PC-3 (cell line): ENCODE measurements around the gene DNAJC28. TPM values are rescaled to one million over a fixed set of nuclear protein-coding genes. Genes with fewer than 3 reads are reported as not detected.
"Not testable (repeated sequence)": the region's sequence is repeated elsewhere in the genome, so short reads cannot be mapped to it uniquely, and the experiment has no call there.

Experiments used
- ATAC-seq: fragments of 200-7000 bp; cut with Tn5 transposase; 2 replicates; pipeline ENCODE4 v1.9.1; 2020; ENCODE audit warnings: mild to moderate bottlenecking, moderate library complexity
- BruUV-seq: library from RNA; stranded (reverse); fragments of 400-500 nt; replicated peaks from 2 replicates; lab custom pipeline; 2021; lab: Mats Ljungman, UMichigan
- CTCF ChIA-PET: fragments of 300-600 bp; sonication (Branson Sonifier 250); formaldehyde crosslinking; loops from one replicate; lab custom pipeline; 2022; ENCODE audit warnings: antibody characterized with exemption; lab: Charles Lee
- POLR2A ChIA-PET: fragments of 300-600 bp; sonication (Branson Sonifier 250); formaldehyde crosslinking; loops from one replicate; lab custom pipeline; 2022; ENCODE audit warnings: antibody characterized with exemption; ENCODE audit not compliant: unreplicated experiment; lab: Charles Lee
- DNase-seq: peaks from one replicate; pipeline ENCODE4 v3.0.0-alpha.2; 2015
- H2AFZ ChIP-seq: fragments of 300-600 bp; sonication (generic); 2 replicates; pipeline ENCODE4 v1.6.0; 2016; ENCODE audit warnings: antibody characterized with exemption, low read length
- H3F3A ChIP-seq: fragments of 300-600 bp; sonication (generic); one replicate; pipeline ENCODE4 v1.6.0; 2017; ENCODE audit warnings: antibody characterized with exemption, low read length, control low read depth, mild to moderate bottlenecking; ENCODE audit not compliant: unreplicated experiment
- H3K27ac ChIP-seq: fragments of 300-600 bp; sonication (generic); 2 replicates; pipeline ENCODE4 v1.5.1; 2016; ENCODE audit warnings: mild to moderate bottlenecking, low read length
- H3K27me3 ChIP-seq: fragments of 300-600 bp; sonication (generic); 2 replicates; pipeline ENCODE4 v1.6.1; 2016; ENCODE audit warnings: low read length, mixed read lengths
- H3K36me3 ChIP-seq: fragments of 300-600 bp; sonication (generic); 2 replicates; pipeline ENCODE4 v1.6.1; 2016; ENCODE audit warnings: low read depth, mixed run types, low read length, mixed read lengths
- H3K4me1 ChIP-seq: fragments of 300-600 bp; sonication (generic); 2 replicates; pipeline ENCODE4 v1.5.1; 2016; ENCODE audit warnings: low read length; ENCODE audit not compliant: insufficient read depth
- H3K4me2 ChIP-seq: fragments of 300-600 bp; sonication (generic); 2 replicates; pipeline ENCODE4 v1.6.0; 2016; ENCODE audit warnings: low read length
- H3K4me3 ChIP-seq: fragments of 300-600 bp; sonication (generic); 2 replicates; pipeline ENCODE4 v1.5.1; 2016; ENCODE audit warnings: mild to moderate bottlenecking, low read length, mixed read lengths
- H3K79me2 ChIP-seq: fragments of 300-600 bp; sonication (generic); 2 replicates; pipeline ENCODE4 v1.6.1; 2017; ENCODE audit warnings: low read length, mixed read lengths
- H3K9ac ChIP-seq: fragments of 300-600 bp; sonication (generic); 2 replicates; pipeline ENCODE4 v1.6.0; 2016; ENCODE audit warnings: mild to moderate bottlenecking, low read length
- H3K9me2 ChIP-seq: fragments of 300-600 bp; sonication (generic); replicated peaks from 2 replicates; pipeline ENCODE4 v1.6.1; 2016; ENCODE audit warnings: mixed run types, low read length, mixed read lengths
- H3K9me3 ChIP-seq: fragments of 300-600 bp; sonication (generic); 2 replicates; pipeline ENCODE4 v1.6.1; 2016; ENCODE audit warnings: low read length, mixed read lengths
- H4K20me1 ChIP-seq: fragments of 300-600 bp; sonication (generic); 2 replicates; pipeline ENCODE4 v1.6.1; 2016; ENCODE audit warnings: low read length, mixed read lengths
- EZH2 ChIP-seq: fragments of 300-600 bp; sonication (generic); IDR thresholded peaks from one replicate; pipeline ENCODE4 v1.6.1; 2017; ENCODE audit warnings: antibody characterized with exemption, mild to moderate bottlenecking, low read length; ENCODE audit not compliant: unreplicated experiment
- EZH2phosphoT487 ChIP-seq: fragments of 300-600 bp; sonication (generic); IDR thresholded peaks from 2 replicates; pipeline ENCODE4 v1.6.1; 2018; ENCODE audit warnings: mild to moderate bottlenecking, antibody characterized with exemption, low read length, borderline replicate concordance
- intact Hi-C: fragments of 100-400 bp; cut with micrococcal nuclease; formaldehyde crosslinking; loops from 2 replicates; pipeline ENCODE4 v1.9.0; 2023
- total RNA-seq: library from RNA; depleted of rRNA; stranded (reverse); fragments of >200 nt; gene quantifications from 2 replicates; pipeline ENCODE4 v1.2.3, GENCODE V29; 2014
- TF ChIP-seq, protein P1 (sequence below): fragments of 300-600 bp; sonication (generic); conservative IDR thresholded peaks from 2 replicates; pipeline ENCODE4 v1.5.1; 2017; ENCODE audit warnings: antibody characterized with exemption, low read depth, mild to moderate bottlenecking, low read length

DNAJC28 gene
- total RNA-seq, 1 experiment from 2014 or later: 0.44 TPM

DNA sequence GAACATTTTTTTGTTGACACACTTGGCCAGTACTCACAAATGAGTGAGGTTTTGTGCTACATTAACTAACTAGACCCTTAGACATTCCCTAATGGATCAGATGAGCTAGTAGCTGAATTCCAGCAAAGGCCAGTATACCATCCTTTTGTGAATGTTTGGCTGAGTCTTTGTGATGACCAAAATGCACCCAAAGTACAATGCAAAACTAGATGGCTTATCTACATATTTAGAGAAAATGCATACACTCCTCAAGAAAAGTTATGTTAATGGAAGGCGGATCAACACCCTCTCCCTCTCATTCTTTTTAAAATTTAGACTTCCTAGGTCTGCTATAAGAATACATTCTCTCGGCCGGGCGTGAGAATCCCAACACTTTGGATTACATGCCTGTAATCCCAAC, 20.1 kb upstream of the DNAJC28 start:
- no peaks in the 10 kb centered on the region for H3F3A ChIP-seq
- no peaks in the 10 kb centered on the region for H3K9me2 ChIP-seq
- no peak overlapping the region for H3K4me3 ChIP-seq
- no peak overlapping the region for H3K27ac ChIP-seq
- BruUV-seq: no TSS peak
- no peak overlapping the region for H3K9ac ChIP-seq
- H3K79me2 ChIP-seq: no peaks in the 10 kb centered on the region
- no peaks in the 10 kb centered on the region for H3K9me3 ChIP-seq
- peaks cover 59% of the 10 kb centered on the region for H3K36me3 ChIP-seq
- ChIA-PET POLR2A (no interaction called here), CTCF (no interaction called here)
- H3K27me3 ChIP-seq: no peaks in the 10 kb centered on the region
- no peak overlapping the region for H2AFZ ChIP-seq
- H3K4me2 ChIP-seq: no peak overlapping the region
- ATAC-seq (no peak), DNase-seq (no peak)
- H3K4me1 ChIP-seq: no peaks in the 10 kb centered on the region
- intact Hi-C loops: no loop called here
- no peaks in the 10 kb centered on the region for H4K20me1 ChIP-seq
- no peak for TF ChIP-seq EZH2phosphoT487

DNA sequence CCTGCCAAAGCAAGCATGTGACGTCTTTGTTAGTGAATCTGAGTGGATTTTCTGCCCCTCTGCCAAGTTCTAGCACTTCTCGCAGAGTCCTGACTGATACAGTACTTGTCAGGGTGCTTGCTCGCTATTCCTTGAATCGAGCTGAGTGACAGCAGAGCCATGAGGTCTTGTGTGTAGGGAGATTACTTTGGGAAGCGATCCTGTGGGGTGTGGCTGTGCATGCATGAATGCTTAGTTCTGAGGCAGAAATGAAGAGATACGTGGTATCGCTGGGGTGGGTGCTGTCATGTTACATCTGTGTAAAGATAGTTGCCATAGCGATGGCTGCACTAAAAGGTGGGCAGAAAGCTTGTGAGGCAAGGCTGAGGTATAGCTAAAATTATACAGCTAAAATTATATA, 19.3 kb upstream of the DNAJC28 start:
- CTCF ChIA-PET: interaction anchor here (0.8 kb wide), 1 partner anchor 30 kb away, joined by 3 read pairs; no protein-coding TSS in a partner anchor
- intact Hi-C loops: no loop called here
- Histone ChIP-seq H3K27me3 (no peaks in the 10 kb centered on the region), H2AFZ (no peak overlapping the region), H3K4me3 (no peak overlapping the region), H3K9me2 (no peaks in the 10 kb centered on the region), H3K4me2 (no peak overlapping the region), H4K20me1 (no peaks in the 10 kb centered on the region), H3K4me1 (no peaks in the 10 kb centered on the region), H3K27ac (no peak overlapping the region), H3K9me3 (no peaks in the 10 kb centered on the region), H3K79me2 (no peaks in the 10 kb centered on the region), H3K36me3 (peaks cover 54% of the 10 kb centered on the region), H3K9ac (no peak overlapping the region), H3F3A (no peaks in the 10 kb centered on the region)
- TF ChIP-seq EZH2: no peak
- POLR2A ChIA-PET: no interaction called here
- no TSS peak for BruUV-seq
- DNase-seq (no peak), ATAC-seq (no peak)

DNA sequence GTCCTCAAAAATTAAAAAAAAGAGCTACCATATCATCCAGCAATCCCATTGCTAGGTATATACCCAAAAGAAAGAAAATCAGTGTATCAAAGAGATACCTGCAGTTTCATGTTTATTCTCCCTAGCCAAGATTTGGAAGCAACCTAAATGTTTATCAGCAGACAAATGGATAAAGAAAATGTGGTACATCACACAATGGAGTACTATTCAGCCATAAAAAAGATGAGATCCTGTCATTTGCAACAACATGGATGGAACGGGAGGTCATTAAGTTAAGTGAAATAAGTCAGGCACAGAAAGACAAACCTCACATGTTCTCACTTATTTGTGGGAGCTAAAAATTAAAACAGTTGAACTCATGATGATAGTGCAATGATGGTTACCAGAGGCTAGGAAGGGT, 15.5 kb upstream of the DNAJC28 start:
- H3K36me3 ChIP-seq: peaks cover 52% of the 10 kb centered on the region
- POLR2A ChIA-PET: interaction anchor here (0.6 kb wide), 1 partner anchor 27 kb away, joined by 8 read pairs; no protein-coding TSS in a partner anchor
- H3K9me3 ChIP-seq, H3K4me3 ChIP-seq, H3K9me2 ChIP-seq, ATAC-seq, H3K27me3 ChIP-seq, H3K79me2 ChIP-seq, intact Hi-C loops, DNase-seq, H3F3A ChIP-seq, H4K20me1 ChIP-seq, H3K4me2 ChIP-seq, CTCF ChIA-PET, BruUV-seq, H3K9ac ChIP-seq, H3K27ac ChIP-seq, H2AFZ ChIP-seq, H3K4me1 ChIP-seq: not testable (repeated sequence)

DNA sequence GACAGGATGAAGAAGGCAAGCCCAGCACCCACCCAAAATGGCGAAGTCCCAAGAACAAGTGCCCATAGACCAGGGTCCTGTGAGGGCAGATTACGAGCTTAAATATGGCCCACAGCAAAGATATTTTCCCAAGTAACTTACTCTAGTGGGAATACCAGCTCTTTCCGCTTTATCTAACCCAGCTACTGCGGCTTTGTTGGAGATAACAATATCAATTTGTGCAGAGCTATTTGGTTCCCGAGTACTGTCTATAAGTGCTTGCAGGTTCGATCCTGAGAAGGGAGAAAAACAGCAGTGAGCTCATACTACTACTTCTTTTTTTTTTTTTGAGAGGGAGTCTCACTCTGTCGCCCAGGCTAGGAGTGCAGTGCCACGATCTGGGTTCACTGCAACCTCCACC, 14.3 kb upstream of the DNAJC28 start:
- H4K20me1 ChIP-seq: no peaks in the 10 kb centered on the region
- no peak overlapping the region for H3K4me3 ChIP-seq
- CTCF ChIA-PET: no interaction called here
- no peaks in the 10 kb centered on the region for H3F3A ChIP-seq
- TF ChIP-seq, protein P1, sequence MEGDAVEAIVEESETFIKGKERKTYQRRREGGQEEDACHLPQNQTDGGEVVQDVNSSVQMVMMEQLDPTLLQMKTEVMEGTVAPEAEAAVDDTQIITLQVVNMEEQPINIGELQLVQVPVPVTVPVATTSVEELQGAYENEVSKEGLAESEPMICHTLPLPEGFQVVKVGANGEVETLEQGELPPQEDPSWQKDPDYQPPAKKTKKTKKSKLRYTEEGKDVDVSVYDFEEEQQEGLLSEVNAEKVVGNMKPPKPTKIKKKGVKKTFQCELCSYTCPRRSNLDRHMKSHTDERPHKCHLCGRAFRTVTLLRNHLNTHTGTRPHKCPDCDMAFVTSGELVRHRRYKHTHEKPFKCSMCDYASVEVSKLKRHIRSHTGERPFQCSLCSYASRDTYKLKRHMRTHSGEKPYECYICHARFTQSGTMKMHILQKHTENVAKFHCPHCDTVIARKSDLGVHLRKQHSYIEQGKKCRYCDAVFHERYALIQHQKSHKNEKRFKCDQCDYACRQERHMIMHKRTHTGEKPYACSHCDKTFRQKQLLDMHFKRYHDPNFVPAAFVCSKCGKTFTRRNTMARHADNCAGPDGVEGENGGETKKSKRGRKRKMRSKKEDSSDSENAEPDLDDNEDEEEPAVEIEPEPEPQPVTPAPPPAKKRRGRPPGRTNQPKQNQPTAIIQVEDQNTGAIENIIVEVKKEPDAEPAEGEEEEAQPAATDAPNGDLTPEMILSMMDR: no peak
- TF ChIP-seq EZH2phosphoT487: no peak
- TF ChIP-seq EZH2: no peak
- no peak overlapping the region for H3K4me2 ChIP-seq
- no peak overlapping the region for H3K9ac ChIP-seq
- no peaks in the 10 kb centered on the region for H3K79me2 ChIP-seq
- no peaks in the 10 kb centered on the region for H3K9me2 ChIP-seq
- BruUV-seq: no TSS peak
- H2AFZ ChIP-seq: no peak overlapping the region
- no peaks in the 10 kb centered on the region for H3K4me1 ChIP-seq
- no peaks in the 10 kb centered on the region for H3K9me3 ChIP-seq
- intact Hi-C loops: no loop called here
- POLR2A ChIA-PET: no interaction called here
- ATAC-seq (no peak), DNase-seq (no peak)
- H3K36me3 ChIP-seq: peaks cover 46% of the 10 kb centered on the region
- H3K27me3 ChIP-seq: no peaks in the 10 kb centered on the region
- H3K27ac ChIP-seq: no peak overlapping the region
